Stomach (tissue), 9 donors: ENCODE data around the gene CASP7. TPM values are rescaled to one million over a fixed set of nuclear protein-coding genes. Genes with fewer than 3 reads are reported as not detected.

ENCODE experiments used
- DNase-seq, 2 donors: peaks; one replicate each; pipeline versions ENCODE4 v3.0.0 to v3.0.0-alpha.2; 2013 to 2019
- H3K27ac ChIP-seq, 5 donors: fragments of 200-600 bp in 4 of 5; sonication (generic) in 4 of 5; one replicate each; pipeline ENCODE4 v1.5.1; 2013 to 2019; ENCODE audit warnings: mild to moderate bottlenecking in 1 of 5, moderate library complexity in 1 of 5
- H3K27me3 ChIP-seq, 3 donors: fragments of 200-600 bp; sonication (generic); one replicate each; pipeline ENCODE4 v1.5.1; 2017 to 2019; ENCODE audit warnings: mixed run types in 1 of 3
- H3K36me3 ChIP-seq, 4 donors: fragments of 200-600 bp; sonication (generic); 1 replicate in 3 of 4; 2 replicates in 1 of 4; pipeline ENCODE4 v1.5.1; 2016 to 2019
- H3K4me1 ChIP-seq, 4 donors: fragments of 200-600 bp; sonication (generic); one replicate each; pipeline ENCODE4 v1.5.1; 2016 to 2019
- H3K4me3 ChIP-seq, 4 donors: fragments of 200-600 bp; sonication (generic) in 3 of 4; one replicate each; pipeline ENCODE4 v1.5.1; 2016 to 2019; ENCODE audit warnings: mild to moderate bottlenecking in 1 of 4
- H3K9me3 ChIP-seq, 4 donors: fragments of 200-600 bp; sonication (generic); one replicate each; pipeline ENCODE4 v1.5.1; 2016 to 2019
- EP300 ChIP-seq: sonication (generic); formaldehyde crosslinking; IDR thresholded peaks from one replicate; pipeline ENCODE4 v1.6.1; 2017; ENCODE audit warnings: antibody characterized with exemption
- POLR2A ChIP-seq, 4 donors: fragments of 450-650 bp; IDR thresholded peaks; one replicate each; pipeline ENCODE4 v1.6.1; 2016; ENCODE audit warnings: antibody characterized with exemption in 4 of 4, control low read depth in 2 of 4, mild to moderate bottlenecking in 1 of 4, moderate library complexity in 1 of 4
- POLR2AphosphoS5 ChIP-seq, 3 donors: sonication (generic); formaldehyde crosslinking; IDR thresholded peaks; one replicate each; pipeline ENCODE4 v1.6.1; 2016; ENCODE audit warnings: antibody characterized with exemption in 3 of 3
- WGBS, 5 donors: extraction: QIAGEN DNeasy Blood & Tissue Kit in 3 of 5; methylation state at CpG; one replicate each; pipeline versions ENCODE4 v1.1.5 to v1.1.7; 2013 to 2018; 5-methylcytosine and 5-hydroxymethylcytosine counted together
- intact Hi-C: fragments of 100-400 bp; cut with DNase I; formaldehyde crosslinking; loops from one replicate; pipeline ENCODE4 v1.15.1; 2023; ENCODE audit warnings: low total_unique reads
- polyA plus RNA-seq, 3 donors: library from polyadenylated mRNA; stranded (reverse); fragments of 200-250 nt; gene quantifications; one replicate each; pipeline ENCODE4 v1.2.3, GENCODE V29; 2013
- total RNA-seq, 5 donors: library from RNA; depleted of rRNA; stranded (reverse); fragments of >200 nt; gene quantifications; one replicate each; pipeline versions ENCODE4 v1.1.0 to v1.2.3, GENCODE V29; 2014 to 2016
- TF ChIP-seq, protein P1 (sequence below), 7 experiments: fragments of 450-650 bp in 4 of 7; fragments of 200-600 bp in 3 of 7; sonication (generic) in 3 of 7; IDR thresholded peaks; one replicate each; pipeline ENCODE4 v1.5.1; 2016 to 2019; ENCODE audit warnings: antibody characterized with exemption in 7 of 7, control low read depth in 2 of 7, mild to moderate bottlenecking in 1 of 7
- donor health status: healthy with polysubstance abuse.
- donor health status: Bipolar disorder and iron deficiency.
- donor health status: healthy.

The CASP7 gene
- total and polyA plus RNA-seq, 8 donors, result 15.1 to 77.9 (median 24.0) TPM

DNA sequence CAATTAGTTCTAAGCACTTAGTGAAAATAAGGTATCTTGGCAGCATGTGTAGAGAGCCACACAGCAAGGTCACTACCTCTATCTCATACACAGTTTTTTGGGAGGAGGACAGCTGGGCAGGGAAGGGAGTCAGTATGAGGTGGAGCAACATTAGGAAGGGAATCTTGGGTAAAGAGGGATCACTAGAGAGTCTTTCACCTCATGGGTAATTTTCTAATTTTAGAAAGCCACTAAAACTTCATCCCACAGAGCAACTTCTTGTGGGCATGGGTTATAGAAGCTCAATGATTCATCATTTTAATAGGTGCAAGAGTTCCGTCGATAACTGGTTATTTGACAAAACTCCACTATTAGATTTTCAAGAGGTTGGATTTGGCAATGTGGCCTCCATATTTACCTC lies 18.4 kb upstream of the CASP7 start:
- WGBS, 5 donors, result 88 to 100% (median 94%) methylated on average over 2 of the region's 2 CpGs
- Histone ChIP-seq H3K4me1 (peaks cover 0 to 6% (median 0%) of the 10 kb centered on the region in 4 donors), H3K9me3 (no peaks in the 10 kb centered on the region), H3K36me3 (no peaks in the 10 kb centered on the region), H3K4me3 (no peak overlapping the region), H3K27ac (no peak overlapping the region), H3K27me3 (no peaks in the 10 kb centered on the region)
- DNase-seq, result no peak
- intact Hi-C loops, result no loop called here
- TF ChIP-seq, protein P1, sequence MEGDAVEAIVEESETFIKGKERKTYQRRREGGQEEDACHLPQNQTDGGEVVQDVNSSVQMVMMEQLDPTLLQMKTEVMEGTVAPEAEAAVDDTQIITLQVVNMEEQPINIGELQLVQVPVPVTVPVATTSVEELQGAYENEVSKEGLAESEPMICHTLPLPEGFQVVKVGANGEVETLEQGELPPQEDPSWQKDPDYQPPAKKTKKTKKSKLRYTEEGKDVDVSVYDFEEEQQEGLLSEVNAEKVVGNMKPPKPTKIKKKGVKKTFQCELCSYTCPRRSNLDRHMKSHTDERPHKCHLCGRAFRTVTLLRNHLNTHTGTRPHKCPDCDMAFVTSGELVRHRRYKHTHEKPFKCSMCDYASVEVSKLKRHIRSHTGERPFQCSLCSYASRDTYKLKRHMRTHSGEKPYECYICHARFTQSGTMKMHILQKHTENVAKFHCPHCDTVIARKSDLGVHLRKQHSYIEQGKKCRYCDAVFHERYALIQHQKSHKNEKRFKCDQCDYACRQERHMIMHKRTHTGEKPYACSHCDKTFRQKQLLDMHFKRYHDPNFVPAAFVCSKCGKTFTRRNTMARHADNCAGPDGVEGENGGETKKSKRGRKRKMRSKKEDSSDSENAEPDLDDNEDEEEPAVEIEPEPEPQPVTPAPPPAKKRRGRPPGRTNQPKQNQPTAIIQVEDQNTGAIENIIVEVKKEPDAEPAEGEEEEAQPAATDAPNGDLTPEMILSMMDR (IDR thresholded peaks at IDR 0.05), result no peak
- TF ChIP-seq POLR2AphosphoS5 (IDR thresholded peaks at IDR 0.05) (no peak), EP300 (no peak), POLR2A (IDR thresholded peaks at IDR 0.05) (no peak)

DNA sequence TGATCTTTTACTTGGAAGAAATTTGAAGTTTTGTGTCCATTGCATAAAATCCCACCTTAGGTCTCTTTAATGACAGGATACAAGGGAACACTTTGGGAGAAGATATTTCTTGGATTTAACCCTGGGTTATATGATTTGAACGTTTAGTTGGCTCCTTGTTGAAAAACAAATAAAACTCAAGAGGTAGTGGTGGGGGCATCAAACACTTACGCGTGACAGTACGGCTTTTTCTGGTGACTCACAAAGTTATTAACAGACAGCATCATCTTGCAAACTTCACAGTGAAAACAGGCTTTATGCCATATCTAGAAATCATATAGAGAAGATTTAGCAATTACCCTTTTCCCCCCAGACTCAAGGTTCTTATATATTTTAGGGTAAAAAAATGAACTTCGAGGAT lies 16.6 kb upstream of the CASP7 start:
- DNase-seq, result no peak
- TF ChIP-seq POLR2A (IDR thresholded peaks at IDR 0.05) (no peak), POLR2AphosphoS5 (IDR thresholded peaks at IDR 0.05) (no peak), EP300 (no peak)
- TF ChIP-seq, protein P1 (IDR thresholded peaks at IDR 0.05), result no peak
- intact Hi-C loops, result no loop called here
- no peaks in the 10 kb centered on the region for H3K9me3 ChIP-seq
- no peaks in the 10 kb centered on the region for H3K27me3 ChIP-seq
- WGBS, 5 donors, result 72 to 79% (median 76%) methylated on average over 5 of the region's 5 CpGs
- H3K27ac ChIP-seq, result no peak overlapping the region
- H3K4me3 ChIP-seq, result no peak overlapping the region
- H3K36me3 ChIP-seq, result no peaks in the 10 kb centered on the region
- H3K4me1 ChIP-seq, result peaks cover 0 to 6% (median 0%) of the 10 kb centered on the region in 4 donors

DNA sequence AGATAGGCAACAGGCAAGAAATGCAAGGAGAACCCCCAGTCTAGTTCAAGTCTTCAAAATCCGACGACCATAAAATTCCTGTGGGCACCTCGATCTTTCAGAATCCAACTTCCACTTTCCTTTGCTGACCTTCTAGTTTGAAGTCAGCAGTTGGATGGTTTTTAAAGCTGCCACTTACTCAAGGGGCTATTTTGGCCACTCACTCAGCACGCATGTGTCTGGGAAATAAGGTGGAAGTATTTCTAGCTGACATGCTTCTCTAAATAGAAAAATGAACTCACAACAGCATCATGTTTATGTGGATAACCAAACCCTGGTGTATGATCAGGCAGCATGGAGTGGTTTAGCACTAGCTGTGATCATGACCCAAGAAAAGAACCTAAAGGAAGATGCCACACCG lies 15.8 kb upstream of the CASP7 start, which contains the start of gene NRAP:
TSS of gene NRAP (minus strand) at position 134 of the 400 bp plus-strand sequence. CDS start 159 bp downstream, outside the sequence.
- no peaks in the 10 kb centered on the region for H3K36me3 ChIP-seq
- H3K9me3 ChIP-seq, result no peaks in the 10 kb centered on the region
- intact Hi-C loops, result no loop called here
- no peak for DNase-seq
- WGBS, 5 donors, result 89 to 94% (median 92%) methylated on average over 5 of the region's 5 CpGs
- no peak for TF ChIP-seq POLR2AphosphoS5 (IDR thresholded peaks at IDR 0.05)
- TF ChIP-seq EP300, result no peak
- TF ChIP-seq POLR2A (IDR thresholded peaks at IDR 0.05), result no peak
- TF ChIP-seq, protein P1 (IDR thresholded peaks at IDR 0.05), result no peak
- H3K27me3 ChIP-seq, result no peaks in the 10 kb centered on the region
- H3K4me1 ChIP-seq, result peaks cover 0 to 6% (median 0%) of the 10 kb centered on the region in 4 donors
- no peak within 1 kb of the TSS for H3K4me3 ChIP-seq
- H3K27ac ChIP-seq, result no peak within 1 kb of the TSS

DNA sequence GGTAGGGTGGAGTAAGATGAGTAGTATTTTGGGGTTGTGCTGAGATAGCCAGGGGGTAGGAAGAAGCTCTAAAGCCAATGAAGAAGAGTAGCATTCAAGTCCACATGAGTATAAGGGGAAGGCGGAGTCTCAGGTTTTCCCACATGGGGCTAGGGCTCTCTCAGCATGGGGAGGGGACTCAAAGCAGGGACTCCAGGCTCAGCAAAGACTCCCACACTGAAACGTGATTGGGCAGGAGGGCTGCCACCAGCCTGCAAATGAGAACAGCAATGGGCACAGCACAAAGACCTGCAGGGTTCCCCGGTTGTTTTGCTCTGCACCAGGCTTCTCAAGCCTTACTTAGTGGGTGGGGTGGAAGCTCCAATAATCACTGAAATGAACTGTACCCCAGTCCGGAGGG lies 14.4 kb upstream of the CASP7 start:
- TF ChIP-seq, protein P1 (IDR thresholded peaks at IDR 0.05), result no peak
- TF ChIP-seq POLR2A (IDR thresholded peaks at IDR 0.05), result no peak
- no peak for TF ChIP-seq EP300
- no peak for TF ChIP-seq POLR2AphosphoS5 (IDR thresholded peaks at IDR 0.05)
- intact Hi-C loops, result no loop called here
- 78 to 98% (median 88%) methylated on average over 4 of the region's 4 CpGs for WGBS, 5 donors

More for the DNA sequence above, 14.4 kb upstream of the CASP7 start:
- Histone ChIP-seq H3K4me1 (peaks cover 0 to 6% (median 0%) of the 10 kb centered on the region in 4 donors), H3K27ac (no peak overlapping the region), H3K27me3 (no peaks in the 10 kb centered on the region), H3K4me3 (no peak overlapping the region), H3K36me3 (no peaks in the 10 kb centered on the region), H3K9me3 (peaks cover 0 to 5% (median 3%) of the 10 kb centered on the region in 4 donors)
- DNase-seq, result no peak
